Panc1 (cell line): Measurements from ENCODE around the gene ZDHHC9. TPM values are rescaled to one million over a fixed set of nuclear protein-coding genes. Genes with fewer than 3 reads are reported as not detected.

ENCODE experiments used
- ATAC-seq: fragments of 200-7000 bp; cut with Tn5 transposase; 2 replicates; pipeline ENCODE4 v1.9.1; 2020; ENCODE audit warnings: mild to moderate bottlenecking, moderate library complexity
- BruUV-seq: library from RNA; stranded (reverse); fragments of 400-500 nt; replicated peaks from 2 replicates; lab custom pipeline; 2021; lab: Mats Ljungman, UMichigan
- CTCF ChIA-PET: fragments of 300-600 bp; sonication (Branson Sonifier 250); formaldehyde crosslinking; loops from one replicate; lab custom pipeline; 2022; ENCODE audit warnings: antibody characterized with exemption; lab: Charles Lee
- POLR2A ChIA-PET: fragments of 300-600 bp; sonication (Branson Sonifier 250); formaldehyde crosslinking; loops from one replicate; lab custom pipeline; 2022; ENCODE audit warnings: antibody characterized with exemption; lab: Charles Lee
- DNase-seq: peaks from one replicate; pipeline ENCODE4 v3.0.0-alpha.2; 2010; ENCODE audit warnings: low read depth, low spot score
- H3K27ac ChIP-seq: 2 replicates; pipeline ENCODE4 v1.5.1; 2011; ENCODE audit warnings: mild to moderate bottlenecking, low read length, inconsistent platforms
- H3K27me3 ChIP-seq: fragments of 200-500 bp; sonication (Bioruptor generic); 2 replicates; pipeline ENCODE4 v1.6.0; 2014; ENCODE audit warnings: low read length, inconsistent platforms; ENCODE audit not compliant: control insufficient read depth, insufficient read depth
- H3K36me3 ChIP-seq: fragments of 200-500 bp; sonication (Bioruptor generic); 2 replicates; pipeline ENCODE4 v1.5.1; 2014; ENCODE audit warnings: inconsistent platforms, mild to moderate bottlenecking, low read length, moderate library complexity; ENCODE audit not compliant: control insufficient read depth, insufficient read depth
- H3K4me1 ChIP-seq: 2 replicates; pipeline ENCODE4 v1.5.1; 2011; ENCODE audit warnings: inconsistent platforms, mild to moderate bottlenecking, low read length, moderate library complexity; ENCODE audit not compliant: control insufficient read depth, insufficient read depth
- H3K4me3 ChIP-seq, 2 experiments: 2 replicates each; pipeline ENCODE4 v1.5.1; 2011 to 2012; ENCODE audit warnings: low read depth in 2 of 2, low read length in 2 of 2, mild to moderate bottlenecking in 2 of 2, inconsistent platforms in 1 of 2, moderate library complexity in 1 of 2
- H3K9me3 ChIP-seq: fragments of 200-500 bp; sonication (Bioruptor generic); 2 replicates; pipeline ENCODE4 v1.5.1; 2014; ENCODE audit warnings: low read depth, mild to moderate bottlenecking, inconsistent platforms, low read length, moderate library complexity; ENCODE audit not compliant: control insufficient read depth, insufficient read depth
- POLR2AphosphoS5 ChIP-seq: IDR thresholded peaks from 2 replicates; pipeline ENCODE4 v1.6.1; 2012; ENCODE audit warnings: mild to moderate bottlenecking, low read depth, low read length, moderate library complexity
- REST ChIP-seq, 2 experiments: IDR thresholded peaks; 2 replicates each; pipeline ENCODE4 v1.6.1; 2011 to 2012; ENCODE audit warnings: low read depth in 2 of 2, control low read depth in 1 of 2, low read length in 1 of 2, mild to moderate bottlenecking in 1 of 2, moderate library complexity in 1 of 2; ENCODE audit not compliant: insufficient read depth in 1 of 2
- in situ Hi-C: cut with HindIII; loops from 2 replicates; pipeline ENCODE4 v1.10.0; 2016; ENCODE audit warnings: low sequenced_read_pairs, low pct_unique_long_range_greater_than_20kb
- intact Hi-C: fragments of 100-400 bp; cut with micrococcal nuclease; formaldehyde crosslinking; loops from one replicate; pipeline ENCODE4 v1.10.0; 2022; ENCODE audit not compliant: unreplicated experiment
- total RNA-seq: library from RNA; stranded (reverse); gene quantifications from one replicate; pipeline ENCODE4 v1.2.1, GENCODE V29; 2021; ENCODE audit not compliant: unreplicated experiment
- TF ChIP-seq, protein P1 (sequence below): fragments of 450-650 bp; IDR thresholded peaks from 2 replicates; pipeline ENCODE4 v1.5.1; 2017; ENCODE audit warnings: mild to moderate bottlenecking

Gene ZDHHC9
- total RNA-seq, 1 experiment from 2014 or later = 57.2 TPM

DNA sequence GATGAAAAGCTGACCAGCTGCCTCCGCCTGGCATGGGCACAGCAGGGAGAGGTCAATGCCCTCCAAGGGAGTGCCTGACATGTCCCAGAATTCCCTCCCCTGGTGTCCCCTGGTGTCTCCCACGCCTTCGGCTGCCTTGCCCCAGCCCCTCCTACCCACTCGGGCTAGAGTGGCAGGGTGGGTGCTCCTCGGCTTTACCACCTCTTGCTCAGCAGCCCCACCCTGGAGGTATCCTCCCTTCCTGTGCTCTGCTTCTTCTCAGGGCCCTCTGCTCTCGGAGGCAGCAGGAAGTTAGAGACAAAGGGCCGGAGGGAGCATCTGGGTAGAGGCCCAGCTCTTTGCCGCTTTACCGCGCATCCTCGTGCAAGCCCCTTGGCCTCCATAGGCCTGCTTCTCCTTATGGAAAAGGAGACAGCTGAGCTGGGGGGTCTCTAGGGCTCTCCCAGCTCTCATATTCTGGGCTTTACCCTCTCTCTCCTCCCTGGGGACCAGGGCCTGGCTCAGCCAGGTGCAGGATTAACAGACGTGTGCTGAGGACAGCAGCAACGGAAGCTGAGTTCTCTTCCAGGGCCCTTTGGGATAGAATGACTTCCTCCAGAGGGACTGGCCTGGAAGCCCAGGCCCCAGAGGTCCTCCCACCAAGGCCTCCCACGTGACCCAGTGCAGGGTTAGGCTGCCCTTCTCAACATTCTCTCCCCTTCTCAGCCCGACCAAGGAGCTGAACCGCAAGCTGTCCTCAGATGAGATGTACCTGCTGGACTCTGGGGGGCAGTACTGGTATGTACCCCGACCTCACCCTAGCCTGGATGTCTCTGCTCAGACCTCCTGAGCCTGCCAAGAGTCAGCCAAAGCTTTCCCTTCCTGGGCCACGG, 87.7 kb downstream of the ZDHHC9 start:
- Histone ChIP-seq H3K9me3 (no peaks in the 10 kb centered on the region), H3K4me3 (no peak overlapping the region), H3K4me1 (peaks cover 4% of the 10 kb centered on the region; the same call in 1 of the 2 replicates), H3K27me3 (no peaks in the 10 kb centered on the region), H3K27ac (no peak overlapping the region), H3K36me3 (no peaks in the 10 kb centered on the region)
- no TSS peak for BruUV-seq
- in situ Hi-C loops = no loop called here
- no peak for ATAC-seq
- TF ChIP-seq, protein P1, sequence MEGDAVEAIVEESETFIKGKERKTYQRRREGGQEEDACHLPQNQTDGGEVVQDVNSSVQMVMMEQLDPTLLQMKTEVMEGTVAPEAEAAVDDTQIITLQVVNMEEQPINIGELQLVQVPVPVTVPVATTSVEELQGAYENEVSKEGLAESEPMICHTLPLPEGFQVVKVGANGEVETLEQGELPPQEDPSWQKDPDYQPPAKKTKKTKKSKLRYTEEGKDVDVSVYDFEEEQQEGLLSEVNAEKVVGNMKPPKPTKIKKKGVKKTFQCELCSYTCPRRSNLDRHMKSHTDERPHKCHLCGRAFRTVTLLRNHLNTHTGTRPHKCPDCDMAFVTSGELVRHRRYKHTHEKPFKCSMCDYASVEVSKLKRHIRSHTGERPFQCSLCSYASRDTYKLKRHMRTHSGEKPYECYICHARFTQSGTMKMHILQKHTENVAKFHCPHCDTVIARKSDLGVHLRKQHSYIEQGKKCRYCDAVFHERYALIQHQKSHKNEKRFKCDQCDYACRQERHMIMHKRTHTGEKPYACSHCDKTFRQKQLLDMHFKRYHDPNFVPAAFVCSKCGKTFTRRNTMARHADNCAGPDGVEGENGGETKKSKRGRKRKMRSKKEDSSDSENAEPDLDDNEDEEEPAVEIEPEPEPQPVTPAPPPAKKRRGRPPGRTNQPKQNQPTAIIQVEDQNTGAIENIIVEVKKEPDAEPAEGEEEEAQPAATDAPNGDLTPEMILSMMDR = peak; percentile 11; the same call in 1 of the 2 replicates
- no peak for TF ChIP-seq REST (IDR thresholded peaks at IDR 0.05; ENCODE audit: insufficient read depth in 1 of 2, low read depth in 2 of 2, low read length in 1 of 2)
- ChIA-PET CTCF (interaction anchor here (0.6 kb wide), 1 partner anchor 27 kb away, joined by 3 read pairs; no protein-coding TSS in a partner anchor), POLR2A (no interaction called here)
- intact Hi-C loops = no loop called here
- DNase-seq = no peak

DNA sequence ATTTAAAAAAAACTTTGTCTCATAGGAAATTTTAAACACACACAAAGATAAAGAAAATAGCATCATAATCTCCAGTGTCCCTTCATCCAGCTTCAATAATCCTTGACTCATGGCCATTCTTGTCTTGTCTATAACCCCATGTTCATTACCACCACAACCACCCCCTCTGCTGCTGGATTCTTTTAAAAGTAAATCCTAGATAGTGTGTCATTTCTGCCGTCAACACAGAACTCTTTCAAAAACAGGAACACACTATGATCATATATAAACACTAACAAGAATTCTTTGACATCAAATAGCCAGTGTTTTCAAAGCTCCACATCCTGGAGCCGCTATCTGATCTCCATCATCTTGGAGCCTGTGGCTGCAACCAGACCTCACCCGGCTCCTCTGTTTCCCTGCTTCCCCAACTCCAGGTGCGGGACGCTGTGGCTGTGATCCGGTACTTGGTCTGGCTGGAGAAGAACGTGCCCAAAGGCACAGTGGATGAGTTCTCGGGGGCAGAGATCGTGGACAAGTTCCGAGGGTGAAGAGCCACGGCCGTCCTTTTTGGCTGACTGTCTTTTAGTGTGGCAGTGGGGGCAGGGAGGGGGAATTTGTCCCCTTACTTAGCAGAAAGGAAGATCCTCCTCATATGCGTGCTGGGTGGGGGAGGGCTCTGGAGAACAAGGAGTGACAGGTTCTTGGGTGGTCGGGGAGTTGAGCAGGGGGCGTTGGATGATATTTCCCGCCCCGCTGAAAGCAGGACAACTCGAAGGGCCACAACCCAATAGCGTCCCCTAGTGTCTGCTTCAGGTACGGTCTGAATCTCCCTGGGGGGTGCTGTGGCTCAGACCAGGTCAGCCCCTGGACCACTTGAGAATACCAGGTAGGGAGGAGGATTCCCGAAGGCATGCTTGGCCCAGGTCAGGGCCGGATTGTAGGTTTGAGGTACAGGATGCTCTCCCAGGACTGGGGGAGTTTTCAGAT, 89.3 kb downstream of the ZDHHC9 start:
- TF ChIP-seq, protein P1 = peak; percentile 75
- TF ChIP-seq POLR2AphosphoS5 = no peak

More for the DNA sequence above, 89.3 kb downstream of the ZDHHC9 start:
- Histone ChIP-seq H3K9me3 (no peaks in the 10 kb centered on the region), H3K27ac (no peak overlapping the region), H3K4me1 (peaks cover 2% of the 10 kb centered on the region; the same call in 1 of the 2 replicates), H3K36me3 (no peaks in the 10 kb centered on the region), H3K4me3 (no peak overlapping the region), H3K27me3 (no peaks in the 10 kb centered on the region)
- ChIA-PET CTCF (no interaction called here), POLR2A (no interaction called here)
- no peak for ATAC-seq
- intact Hi-C loops = no loop called here
- in situ Hi-C loops = no loop called here
- BruUV-seq = no TSS peak
- DNase-seq = no peak

Other genes starting within 250 kb of the ZDHHC9 start
- gene APLN, start 188.9 kb downstream of the ZDHHC9 start, total RNA-seq = 1.1 TPM
- gene XPNPEP2, start 104.9 kb downstream of the ZDHHC9 start, total RNA-seq = not detected
- 0.33 TPM for gene SASH3, start 63.9 kb downstream of the ZDHHC9 start, total RNA-seq
- gene UTP14A, start 62.3 kb upstream of the ZDHHC9 start, total RNA-seq = 64.2 TPM
- 67.4 TPM for gene BCORL1, start 138.7 kb upstream of the ZDHHC9 start, total RNA-seq